ENCODE results near the gene SCRN1. TPM values are rescaled to one million over a fixed set of nuclear protein-coding genes. Genes with fewer than 3 reads are reported as not detected.

Gene SCRN1
- total and polyA plus RNA-seq, 2 donors (not counting 1 experiment from before 2014, with no cell fraction given), result 124 to 142 TPM

DNA sequence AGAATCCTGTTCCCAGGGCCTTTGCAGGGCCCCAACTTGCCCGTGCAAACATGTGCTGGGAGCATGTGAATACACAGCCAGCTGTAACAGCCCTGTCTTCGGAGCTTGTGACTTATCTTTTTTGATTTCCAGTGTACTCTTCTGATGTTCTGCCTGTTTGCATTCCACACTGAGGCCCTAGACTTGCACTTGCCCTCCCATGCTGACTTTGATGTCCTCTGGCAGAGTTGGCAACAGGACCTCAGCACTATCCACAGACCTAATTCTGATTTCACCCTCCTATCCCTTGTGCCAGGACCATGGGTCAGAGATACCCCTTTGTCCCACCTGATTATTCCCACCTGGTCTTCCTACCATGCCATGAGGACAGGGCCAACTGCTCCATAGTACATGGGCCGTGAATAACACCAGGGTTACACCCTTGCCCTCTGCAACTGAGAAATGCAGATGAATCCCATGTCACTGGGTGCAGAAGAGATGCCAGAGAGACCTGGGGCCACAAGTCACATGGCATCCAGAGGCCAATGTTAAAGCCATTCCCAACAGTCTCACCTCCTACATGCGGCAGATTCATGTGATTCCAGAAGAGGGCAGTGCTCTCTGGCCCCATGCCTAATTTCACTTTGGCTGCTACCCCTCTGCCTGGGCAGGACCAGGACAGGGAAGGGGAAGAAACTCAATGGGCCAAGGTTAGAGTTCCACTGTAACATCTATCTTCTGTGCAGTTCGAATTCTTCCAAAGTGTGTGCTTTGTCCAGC, 43.0 kb downstream of the SCRN1 start:
- H3K4me1 ChIP-seq (ENCODE audit: control insufficient read depth, extremely low read depth, insufficient read depth, low read length), result no peaks in the 10 kb centered on the region
- H3K9ac ChIP-seq (ENCODE audit: insufficient read depth, low read length), result no peak overlapping the region
- peaks cover 11% of the 10 kb centered on the region for H3K36me3 ChIP-seq (ENCODE audit: control insufficient read depth, insufficient read depth, low read length)
- H2AFZ ChIP-seq (ENCODE audit: low read length), result no peak overlapping the region
- no peak overlapping the region for H3K4me2 ChIP-seq (ENCODE audit: extremely low read depth, insufficient read depth, low read length)
- H3K79me2 ChIP-seq (ENCODE audit: control insufficient read depth, insufficient read depth, low read length), result no peaks in the 10 kb centered on the region
- H3K9me3 ChIP-seq (ENCODE audit: control insufficient read depth, insufficient read depth, low read depth, low read length), result no peaks in the 10 kb centered on the region
- no peak overlapping the region for H3K4me3 ChIP-seq (replicated peaks in 1 of 4; ENCODE audit: control extremely low read depth in 1 of 4, insufficient read depth in 1 of 4, low read depth in 3 of 4, low read length in 4 of 4)
- H4K20me1 ChIP-seq (ENCODE audit: control insufficient read depth, extremely low read depth, insufficient read depth, low read length), result no peaks in the 10 kb centered on the region
- H3K27ac ChIP-seq (ENCODE audit: insufficient read depth, low read length), result no peak overlapping the region
- peak; percentile 17 to 44 for DNase-seq (ENCODE audit: low read depth in 2 of 2)
- TF ChIP-seq EZH2 (IDR thresholded peaks at IDR 0.05; ENCODE audit: low read length, missing control alignments), result no peak
- TF ChIP-seq, protein P1, sequence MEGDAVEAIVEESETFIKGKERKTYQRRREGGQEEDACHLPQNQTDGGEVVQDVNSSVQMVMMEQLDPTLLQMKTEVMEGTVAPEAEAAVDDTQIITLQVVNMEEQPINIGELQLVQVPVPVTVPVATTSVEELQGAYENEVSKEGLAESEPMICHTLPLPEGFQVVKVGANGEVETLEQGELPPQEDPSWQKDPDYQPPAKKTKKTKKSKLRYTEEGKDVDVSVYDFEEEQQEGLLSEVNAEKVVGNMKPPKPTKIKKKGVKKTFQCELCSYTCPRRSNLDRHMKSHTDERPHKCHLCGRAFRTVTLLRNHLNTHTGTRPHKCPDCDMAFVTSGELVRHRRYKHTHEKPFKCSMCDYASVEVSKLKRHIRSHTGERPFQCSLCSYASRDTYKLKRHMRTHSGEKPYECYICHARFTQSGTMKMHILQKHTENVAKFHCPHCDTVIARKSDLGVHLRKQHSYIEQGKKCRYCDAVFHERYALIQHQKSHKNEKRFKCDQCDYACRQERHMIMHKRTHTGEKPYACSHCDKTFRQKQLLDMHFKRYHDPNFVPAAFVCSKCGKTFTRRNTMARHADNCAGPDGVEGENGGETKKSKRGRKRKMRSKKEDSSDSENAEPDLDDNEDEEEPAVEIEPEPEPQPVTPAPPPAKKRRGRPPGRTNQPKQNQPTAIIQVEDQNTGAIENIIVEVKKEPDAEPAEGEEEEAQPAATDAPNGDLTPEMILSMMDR (conservative IDR thresholded peaks at IDR 0.05 in 1 of 2, IDR thresholded peaks at IDR 0.05 in 1 of 2; ENCODE audit: low read depth in 1 of 2, low read length in 2 of 2), result peak; percentile 18 to 48
- no peaks in the 10 kb centered on the region for H3K27me3 ChIP-seq (ENCODE audit: control insufficient read depth, insufficient read depth, low read length)

DNA sequence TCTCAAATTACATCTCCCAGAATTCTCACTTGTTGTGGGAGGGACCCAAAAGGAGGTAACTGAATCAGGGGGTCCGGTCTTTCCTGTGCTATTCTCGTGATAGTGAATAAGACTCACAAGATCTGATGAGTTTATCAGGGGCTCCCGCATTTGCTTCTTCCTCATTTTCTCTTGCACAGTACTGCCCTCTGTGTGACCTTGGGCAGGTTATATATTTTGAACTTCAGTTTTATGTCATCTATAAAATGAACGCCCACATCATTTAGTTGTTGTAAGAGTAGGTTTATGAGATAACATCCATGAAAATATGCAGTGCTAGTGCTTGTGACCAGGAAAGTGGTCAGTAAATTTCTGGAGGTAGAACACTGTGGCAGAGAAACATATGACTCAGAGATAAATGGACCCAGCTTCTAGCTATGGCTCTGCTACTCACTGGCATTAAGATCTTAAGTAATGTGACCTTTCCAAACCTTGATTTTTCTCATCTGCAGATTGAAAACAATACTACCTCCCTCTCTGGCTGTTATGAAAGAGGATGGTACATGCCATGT, 44.3 kb downstream of the SCRN1 start:
- no peak overlapping the region for H3K4me2 ChIP-seq (ENCODE audit: extremely low read depth, insufficient read depth, low read length)
- H3K4me3 ChIP-seq (replicated peaks in 1 of 4; ENCODE audit: control extremely low read depth in 1 of 4, insufficient read depth in 1 of 4, low read depth in 3 of 4, low read length in 4 of 4), result no peak overlapping the region
- no peak overlapping the region for H3K27ac ChIP-seq (ENCODE audit: insufficient read depth, low read length)
- no peaks in the 10 kb centered on the region for H3K9me3 ChIP-seq (ENCODE audit: control insufficient read depth, insufficient read depth, low read depth, low read length)
- peaks cover 9% of the 10 kb centered on the region for H3K36me3 ChIP-seq (ENCODE audit: control insufficient read depth, insufficient read depth, low read length)
- H3K4me1 ChIP-seq (ENCODE audit: control insufficient read depth, extremely low read depth, insufficient read depth, low read length), result no peaks in the 10 kb centered on the region
- H3K9ac ChIP-seq (ENCODE audit: insufficient read depth, low read length), result no peak overlapping the region
- TF ChIP-seq, protein P1 (conservative IDR thresholded peaks at IDR 0.05 in 1 of 2, IDR thresholded peaks at IDR 0.05 in 1 of 2; ENCODE audit: low read depth in 1 of 2, low read length in 2 of 2), result no peak
- TF ChIP-seq EZH2 (IDR thresholded peaks at IDR 0.05; ENCODE audit: low read length, missing control alignments), result no peak
- DNase-seq (ENCODE audit: low read depth in 2 of 2), result peak in 1 of 2 donors; percentile 29
- H3K79me2 ChIP-seq (ENCODE audit: control insufficient read depth, insufficient read depth, low read length), result no peaks in the 10 kb centered on the region
- H3K27me3 ChIP-seq (ENCODE audit: control insufficient read depth, insufficient read depth, low read length), result no peaks in the 10 kb centered on the region
- no peaks in the 10 kb centered on the region for H4K20me1 ChIP-seq (ENCODE audit: control insufficient read depth, extremely low read depth, insufficient read depth, low read length)
- no peak overlapping the region for H2AFZ ChIP-seq (ENCODE audit: low read length)

DNA sequence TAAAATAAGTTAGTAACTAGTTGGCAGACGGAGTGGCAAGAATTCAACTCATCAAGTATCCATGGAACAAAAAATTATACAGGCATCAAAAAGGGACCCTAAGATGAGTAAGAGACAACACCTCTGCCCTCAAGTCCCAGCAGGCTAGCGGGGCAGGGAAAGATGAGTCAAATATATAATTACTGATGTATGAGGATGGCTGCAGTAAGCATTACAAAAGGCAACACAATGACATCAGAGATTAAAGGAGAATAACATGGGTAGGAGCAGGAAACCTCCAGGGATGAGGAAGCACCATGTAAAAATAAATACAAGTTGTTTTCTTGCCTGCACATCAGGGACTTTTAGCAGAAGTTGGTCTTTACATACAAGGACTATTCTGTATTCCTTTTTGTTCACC, 49.4 kb downstream of the SCRN1 start:
- peaks cover 10% of the 10 kb centered on the region for H3K36me3 ChIP-seq (ENCODE audit: control insufficient read depth, insufficient read depth, low read length)
- no peak overlapping the region for H2AFZ ChIP-seq (ENCODE audit: low read length)
- H4K20me1 ChIP-seq (ENCODE audit: control insufficient read depth, extremely low read depth, insufficient read depth, low read length), result no peaks in the 10 kb centered on the region
- H3K9me3 ChIP-seq (ENCODE audit: control insufficient read depth, insufficient read depth, low read depth, low read length), result no peaks in the 10 kb centered on the region
- H3K4me1 ChIP-seq (ENCODE audit: control insufficient read depth, extremely low read depth, insufficient read depth, low read length), result no peaks in the 10 kb centered on the region
- DNase-seq (ENCODE audit: low read depth in 2 of 2), result no peak
- no peak overlapping the region for H3K9ac ChIP-seq (ENCODE audit: insufficient read depth, low read length)
- no peaks in the 10 kb centered on the region for H3K79me2 ChIP-seq (ENCODE audit: control insufficient read depth, insufficient read depth, low read length)
- TF ChIP-seq, protein P1 (conservative IDR thresholded peaks at IDR 0.05 in 1 of 2, IDR thresholded peaks at IDR 0.05 in 1 of 2; ENCODE audit: low read depth in 1 of 2, low read length in 2 of 2), result no peak
- no peak for TF ChIP-seq EZH2 (IDR thresholded peaks at IDR 0.05; ENCODE audit: low read length, missing control alignments)
- H3K4me3 ChIP-seq (replicated peaks in 1 of 4; ENCODE audit: control extremely low read depth in 1 of 4, insufficient read depth in 1 of 4, low read depth in 3 of 4, low read length in 4 of 4), result no peak overlapping the region
- H3K27ac ChIP-seq (ENCODE audit: insufficient read depth, low read length), result no peak overlapping the region
- no peaks in the 10 kb centered on the region for H3K27me3 ChIP-seq (ENCODE audit: control insufficient read depth, insufficient read depth, low read length)
- H3K4me2 ChIP-seq (ENCODE audit: extremely low read depth, insufficient read depth, low read length), result no peak overlapping the region

Measured in fibroblast of lung (primary cell).